Fibroblast of villous mesenchyme (primary cell): ENCODE results near the gene HIC1. TPM values are rescaled to one million over a fixed set of nuclear protein-coding genes. Genes with fewer than 3 reads are reported as not detected.
"Not testable (repeated sequence)": the region's sequence is repeated elsewhere in the genome, so short reads cannot be mapped to it uniquely, and the experiment has no call there.

Experiments
- DNase-seq: peaks from one replicate; pipeline ENCODE4 v3.0.0-alpha.2; 2010; ENCODE audit warnings: low read depth
- H3K4me3 ChIP-seq: 2 replicates; pipeline ENCODE4 v1.5.1; 2011; ENCODE audit warnings: low read depth, mild to moderate bottlenecking, low read length
- CTCF ChIP-seq: IDR thresholded peaks from 2 replicates; pipeline ENCODE4 v1.5.1; 2012; ENCODE audit warnings: low read depth, mild to moderate bottlenecking, low read length; ENCODE audit not compliant: insufficient read depth
- total RNA-seq: library from RNA; depleted of rRNA; stranded (reverse); fragments of >200 nt; gene quantifications from 2 replicates; pipeline ENCODE4 v1.2.3, GENCODE V29; 2012

Gene HIC1
- 81.6 and 102 TPM in 2 replicates for total RNA-seq

- DNase-seq, result peak; percentile 76
- TF ChIP-seq CTCF, result peak; percentile 79
- H3K4me3 ChIP-seq, result peak within 1 kb of the TSS; percentile 68
Observed at GRCh38 chr17:2054512-2055291, at the start of gene HIC1. TSS of gene HIC1 (plus strand) at chr17:2055103. CDS start at chr17:2056691, 1,588 bp downstream.

DNA sequence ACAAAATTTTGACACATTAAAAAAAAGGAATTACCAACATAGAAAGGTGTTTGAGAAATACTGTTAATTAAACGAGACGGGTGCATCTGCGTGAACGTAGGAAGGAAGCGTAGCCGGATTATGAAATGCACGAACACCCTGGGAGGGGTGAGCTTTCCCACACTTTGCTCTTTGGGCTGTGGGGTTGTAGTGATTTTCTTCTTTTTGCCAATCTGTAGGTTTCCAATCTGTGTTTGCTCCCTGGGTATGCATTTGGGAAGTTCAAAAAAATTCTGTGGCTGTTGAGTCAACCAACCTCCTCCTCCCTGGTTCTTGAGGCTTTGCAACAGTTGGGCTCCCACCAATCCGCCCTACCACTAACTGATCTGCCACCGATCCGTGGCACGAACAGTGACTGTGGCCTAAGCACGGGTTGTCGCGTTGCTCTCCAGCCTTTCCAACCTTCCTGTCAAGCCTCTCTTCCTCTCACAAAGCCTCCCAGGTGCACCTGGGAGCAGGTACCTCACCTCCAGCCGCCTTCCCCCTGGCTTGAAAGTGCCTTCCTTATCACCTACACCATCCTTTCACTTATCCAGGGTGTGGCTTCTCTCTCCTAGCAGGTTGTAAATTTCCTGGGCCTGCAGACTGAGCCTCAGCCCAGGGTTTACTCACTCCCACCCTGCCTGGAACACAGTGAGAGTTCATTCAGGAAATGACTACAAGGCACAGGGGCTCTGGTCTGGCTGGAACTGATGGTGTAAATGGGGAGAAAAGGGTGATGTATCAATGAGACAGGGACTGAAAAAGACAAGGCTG, 46.4 kb upstream of the HIC1 start:
- no peak for TF ChIP-seq CTCF
- DNase-seq, result no peak
- no peak overlapping the region for H3K4me3 ChIP-seq

- no peak for DNase-seq
- H3K4me3 ChIP-seq, result no peak overlapping the region
- no peak for TF ChIP-seq CTCF
Observed at GRCh38 chr17:2009737-2010136, 45.2 kb upstream of the HIC1 start.

GRCh38 chr17:2011411-2012371, 43.2 kb upstream of the HIC1 start:
- TF ChIP-seq CTCF, result no peak
- DNase-seq, result no peak
- no peak overlapping the region for H3K4me3 ChIP-seq

GRCh38 chr17:2012499-2012898, 42.4 kb upstream of the HIC1 start:
- H3K4me3 ChIP-seq, result no peak overlapping the region
- DNase-seq, result no peak
- TF ChIP-seq CTCF, result no peak

GRCh38 chr17:2013220-2013993, 41.5 kb upstream of the HIC1 start:
- DNase-seq, H3K4me3 ChIP-seq: not testable (repeated sequence)
